Ovary (tissue), 10 donors: ENCODE results near the gene FGF3. TPM values are rescaled to one million over a fixed set of nuclear protein-coding genes. Genes with fewer than 3 reads are reported as not detected.

Source experiments
- DNase-seq, 5 donors: peaks; one replicate each; pipeline ENCODE4 v3.0.0-alpha.2; 2019 to 2020
- H3K27ac ChIP-seq, 2 donors: fragments of 200-600 bp; one replicate each; pipeline versions ENCODE4 v1.5.1 to v1.8.0; 2019 to 2022
- H3K27me3 ChIP-seq: fragments of 200-600 bp; one replicate; pipeline ENCODE4 v1.8.0; 2022
- H3K36me3 ChIP-seq: fragments of 200-600 bp; sonication (generic); one replicate; pipeline ENCODE4 v1.5.1; 2019
- H3K4me1 ChIP-seq: one replicate; pipeline ENCODE4 v1.8.1; 2013; ENCODE audit warnings: mild to moderate bottlenecking, moderate library complexity; ENCODE audit not compliant: insufficient read depth
- H3K4me3 ChIP-seq: fragments of 200-600 bp; sonication (generic); one replicate; pipeline ENCODE4 v1.5.1; 2017
- H3K9me3 ChIP-seq, 2 donors: fragments of 200-600 bp in 1 of 2; sonication (generic) in 1 of 2; one replicate each; pipeline versions ENCODE4 v1.5.1 to v1.8.1; 2013 to 2019; ENCODE audit warnings: mild to moderate bottlenecking in 1 of 2, moderate library complexity in 1 of 2
- EP300 ChIP-seq: sonication (generic); formaldehyde crosslinking; IDR thresholded peaks from one replicate; pipeline ENCODE4 v1.6.1; 2017; ENCODE audit warnings: antibody characterized with exemption
- POLR2A ChIP-seq: fragments of 450-650 bp; IDR thresholded peaks from one replicate; pipeline ENCODE4 v1.6.1; 2017; ENCODE audit warnings: antibody characterized with exemption, mild to moderate bottlenecking, moderate library complexity
- WGBS, 3 donors: extraction: QIAGEN DNeasy Blood & Tissue Kit in 1 of 3; methylation state at CpG; one replicate each; pipeline versions ENCODE4 v1.1.5 to v1.1.7; 2013 to 2017; 5-methylcytosine and 5-hydroxymethylcytosine counted together
- intact Hi-C, 4 donors: fragments of 100-400 bp; cut with DNase I; formaldehyde crosslinking; loops; one replicate each; pipeline versions ENCODE4 v1.11.0 to v1.15.1; 2022 to 2023
- long read RNA-seq, 3 donors: library from polyadenylated mRNA in 2 of 3; unstranded in 2 of 3; transcript quantifications; one replicate each; pipeline ENCODE4 v2.0.0 and lab custom pipeline, GENCODE V29; 2021 to 2026
- polyA plus RNA-seq, 2 donors: library from polyadenylated mRNA; stranded (reverse); fragments of 200-250 nt in 1 of 2; fragments of 350-450 nt in 1 of 2; fragmentation: Illumina TruSeq in 1 of 2; extraction: RNeasy Lipid Tissue Mini Kit (QIAGEN cat#74804) in 1 of 2; gene quantifications; one replicate each; pipeline ENCODE4 v1.2.3, GENCODE V29; 2013 to 2014
- total RNA-seq, 7 donors: library from RNA; depleted of rRNA in 2 of 7; stranded (reverse); fragments of >200 nt in 2 of 7; fragmentation: NEBNext Ultra II Directional in 3 of 7; extraction: Animal tissue kit (Norgen Biotek cat#: 25700) in 3 of 7; gene quantifications; one replicate each; pipeline versions ENCODE4 v1.1.0 to v1.2.4, GENCODE V29; 2016 to 2023
- TF ChIP-seq, protein P1 (sequence below), 3 donors: fragments of 450-650 bp in 2 of 3; fragments of 200-600 bp in 1 of 3; IDR thresholded peaks; one replicate each; pipeline versions ENCODE4 v1.5.1 to v1.8.0; 2016 to 2022; ENCODE audit warnings: antibody characterized with exemption in 3 of 3, mild to moderate bottlenecking in 1 of 3
- donor health status: DM: no; HTN: no; CAD: no; lungs with moderate emphysema.
- donor health status: DM: no; HTN: no; CAD: no.
- donor health status: Bipolar disorder and iron deficiency.
- donor health status: DM: yes; HTN: yes; CAD: no.
- donor health status: DM: no; HTN: no; CAD: no.
- donor health status: DM: yes; HTN: yes; CAD: no.

Gene FGF3
- total RNA-seq = not detected
- not detected for polyA plus RNA-seq
- long read RNA-seq, donor 1 = 0 reads
- long read RNA-seq, donor 2 = 0 reads
- long read RNA-seq, donor 3 = 0 reads

DNA sequence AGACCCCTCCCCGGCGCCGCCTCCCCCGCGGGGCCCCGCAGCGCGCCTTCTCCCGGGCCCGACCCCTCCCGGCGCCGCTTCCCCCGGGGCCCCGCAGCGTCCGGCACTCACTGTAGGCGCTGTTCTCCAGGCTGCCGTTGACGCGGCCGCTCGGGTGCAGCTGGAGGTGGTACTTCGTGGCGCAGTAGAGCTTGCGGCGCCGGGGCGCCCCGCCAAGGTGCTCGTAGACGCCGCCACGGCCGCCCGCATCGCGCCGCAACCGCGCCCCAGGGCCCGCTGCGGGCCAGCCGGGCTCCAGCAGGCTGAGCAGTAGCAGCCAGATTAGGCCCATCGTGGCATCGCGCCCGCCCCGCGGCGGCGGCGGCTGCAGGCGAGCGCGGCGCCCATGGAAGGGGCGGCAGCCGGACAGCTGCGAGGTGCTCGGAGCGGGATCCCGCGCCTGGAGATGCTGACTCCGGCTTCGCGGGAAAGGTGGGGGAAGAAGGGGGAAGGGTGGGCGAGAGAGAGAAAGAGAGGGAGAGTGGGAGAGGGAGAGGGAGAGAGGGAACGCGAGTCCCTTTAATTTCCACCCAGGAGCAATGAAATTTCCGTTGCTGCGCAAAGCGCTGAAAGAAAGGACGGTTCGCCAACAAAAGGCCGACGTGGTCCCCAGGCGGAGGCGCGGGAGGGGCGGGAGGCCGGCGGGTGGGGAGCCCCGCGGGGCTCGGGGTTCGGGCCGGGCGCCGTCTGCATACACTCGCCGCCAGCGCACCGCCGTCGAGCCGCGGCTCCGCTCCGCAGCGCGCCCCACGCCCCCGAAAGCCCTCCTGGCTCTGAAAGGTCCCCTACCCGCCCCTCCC is at the start of gene FGF3:
TSS of gene FGF3 (minus strand) at position 814 of the 839 bp plus-strand sequence. CDS start at position 331, 483 bp downstream.
- Histone ChIP-seq H3K9me3 (no peaks in the 10 kb centered on the region), H3K4me1 (no peaks in the 10 kb centered on the region), H3K27me3 (no peaks in the 10 kb centered on the region), H3K36me3 (no peaks in the 10 kb centered on the region), H3K4me3 (no peak within 1 kb of the TSS), H3K27ac (no peak within 1 kb of the TSS)
- 1% methylated on average over 71 to 105 of the region's 105 CpGs for WGBS, 3 donors
- TF ChIP-seq, protein P1, sequence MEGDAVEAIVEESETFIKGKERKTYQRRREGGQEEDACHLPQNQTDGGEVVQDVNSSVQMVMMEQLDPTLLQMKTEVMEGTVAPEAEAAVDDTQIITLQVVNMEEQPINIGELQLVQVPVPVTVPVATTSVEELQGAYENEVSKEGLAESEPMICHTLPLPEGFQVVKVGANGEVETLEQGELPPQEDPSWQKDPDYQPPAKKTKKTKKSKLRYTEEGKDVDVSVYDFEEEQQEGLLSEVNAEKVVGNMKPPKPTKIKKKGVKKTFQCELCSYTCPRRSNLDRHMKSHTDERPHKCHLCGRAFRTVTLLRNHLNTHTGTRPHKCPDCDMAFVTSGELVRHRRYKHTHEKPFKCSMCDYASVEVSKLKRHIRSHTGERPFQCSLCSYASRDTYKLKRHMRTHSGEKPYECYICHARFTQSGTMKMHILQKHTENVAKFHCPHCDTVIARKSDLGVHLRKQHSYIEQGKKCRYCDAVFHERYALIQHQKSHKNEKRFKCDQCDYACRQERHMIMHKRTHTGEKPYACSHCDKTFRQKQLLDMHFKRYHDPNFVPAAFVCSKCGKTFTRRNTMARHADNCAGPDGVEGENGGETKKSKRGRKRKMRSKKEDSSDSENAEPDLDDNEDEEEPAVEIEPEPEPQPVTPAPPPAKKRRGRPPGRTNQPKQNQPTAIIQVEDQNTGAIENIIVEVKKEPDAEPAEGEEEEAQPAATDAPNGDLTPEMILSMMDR (IDR thresholded peaks at IDR 0.05) = no peak
- no peak for TF ChIP-seq EP300
- no peak for TF ChIP-seq POLR2A
- intact Hi-C loops = no loop called here
- DNase-seq = no peak

DNA sequence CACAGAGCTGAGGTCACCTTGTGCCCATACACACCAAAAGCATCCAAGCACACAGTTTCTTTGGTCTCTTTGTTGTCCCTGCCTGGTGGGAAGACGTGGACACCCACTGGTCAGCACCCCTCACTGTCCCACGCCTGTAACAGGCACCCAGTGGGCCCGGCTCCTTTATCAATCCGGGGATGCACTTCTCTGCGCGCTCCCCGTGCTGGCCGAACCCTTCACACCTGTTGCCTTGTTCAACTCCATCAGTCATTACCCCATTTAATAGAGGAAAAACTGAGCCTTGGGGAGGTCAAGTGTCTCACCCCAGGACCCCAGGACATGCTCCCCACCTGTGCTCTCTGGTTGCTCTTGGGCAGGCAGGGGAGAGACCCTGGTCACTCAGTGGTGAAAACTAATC is 49.7 kb upstream of the FGF3 start:
- no peaks in the 10 kb centered on the region for H3K36me3 ChIP-seq
- no peaks in the 10 kb centered on the region for H3K27me3 ChIP-seq
- H3K9me3 ChIP-seq = no peaks in the 10 kb centered on the region
- H3K27ac ChIP-seq = no peak overlapping the region
- 78 to 87% (median 85%) methylated on average over 8 of the region's 8 CpGs for WGBS, 3 donors
- DNase-seq = no peak
- no peak for TF ChIP-seq EP300
- no peak for TF ChIP-seq POLR2A
- H3K4me1 ChIP-seq = no peaks in the 10 kb centered on the region
- intact Hi-C loops = no loop called here
- H3K4me3 ChIP-seq = no peak overlapping the region

DNA sequence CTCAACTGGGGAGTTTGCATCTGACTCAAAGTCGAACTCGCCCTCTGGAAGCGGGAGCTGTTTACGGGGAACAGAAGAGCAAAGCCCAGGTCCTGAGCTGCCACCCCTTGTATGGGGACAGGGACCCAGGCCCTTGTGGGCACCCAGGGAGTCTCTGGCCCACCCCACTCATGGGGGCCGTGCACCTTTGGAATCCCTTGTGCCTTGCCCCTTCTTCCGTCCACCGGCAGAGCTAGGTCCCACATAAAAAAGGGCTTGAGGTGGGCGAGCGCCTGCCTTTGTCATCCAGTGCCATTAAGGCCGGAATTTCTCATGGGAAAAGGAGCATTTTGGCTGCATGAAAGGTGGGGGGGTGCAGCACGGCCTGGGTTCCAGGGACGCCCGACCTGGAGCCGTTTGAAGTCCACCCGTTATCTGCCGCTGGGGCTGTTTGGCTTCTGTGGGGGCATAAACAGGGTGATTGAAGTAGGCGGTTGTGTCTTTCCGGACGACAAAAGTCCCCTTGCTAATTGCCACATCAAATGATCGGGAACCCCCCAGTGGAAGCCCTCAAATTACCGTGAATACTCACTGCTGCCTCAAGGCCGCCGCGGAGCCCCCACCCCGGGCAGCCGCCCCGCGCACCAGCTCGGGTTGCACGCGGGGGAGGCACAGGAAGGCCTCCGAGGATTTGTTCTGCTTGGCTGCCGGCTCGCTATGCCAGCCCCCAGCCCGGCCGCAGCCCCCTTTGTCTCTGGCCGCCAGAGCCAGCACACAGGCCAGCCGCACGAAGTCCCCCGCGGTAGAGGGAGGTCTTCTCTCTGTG is 49.0 kb upstream of the FGF3 start:
- Histone ChIP-seq H3K27me3 (no peaks in the 10 kb centered on the region), H3K36me3 (no peaks in the 10 kb centered on the region), H3K4me3 (no peak overlapping the region), H3K4me1 (no peaks in the 10 kb centered on the region), H3K9me3 (no peaks in the 10 kb centered on the region), H3K27ac (no peak overlapping the region)
- WGBS, 3 donors = 17 to 26% (median 19%) methylated on average over 41 of the region's 41 CpGs
- TF ChIP-seq EP300 (no peak), POLR2A (no peak)
- TF ChIP-seq, protein P1 (IDR thresholded peaks at IDR 0.05) = no peak
- DNase-seq = no peak
- intact Hi-C loops = no loop called here

DNA sequence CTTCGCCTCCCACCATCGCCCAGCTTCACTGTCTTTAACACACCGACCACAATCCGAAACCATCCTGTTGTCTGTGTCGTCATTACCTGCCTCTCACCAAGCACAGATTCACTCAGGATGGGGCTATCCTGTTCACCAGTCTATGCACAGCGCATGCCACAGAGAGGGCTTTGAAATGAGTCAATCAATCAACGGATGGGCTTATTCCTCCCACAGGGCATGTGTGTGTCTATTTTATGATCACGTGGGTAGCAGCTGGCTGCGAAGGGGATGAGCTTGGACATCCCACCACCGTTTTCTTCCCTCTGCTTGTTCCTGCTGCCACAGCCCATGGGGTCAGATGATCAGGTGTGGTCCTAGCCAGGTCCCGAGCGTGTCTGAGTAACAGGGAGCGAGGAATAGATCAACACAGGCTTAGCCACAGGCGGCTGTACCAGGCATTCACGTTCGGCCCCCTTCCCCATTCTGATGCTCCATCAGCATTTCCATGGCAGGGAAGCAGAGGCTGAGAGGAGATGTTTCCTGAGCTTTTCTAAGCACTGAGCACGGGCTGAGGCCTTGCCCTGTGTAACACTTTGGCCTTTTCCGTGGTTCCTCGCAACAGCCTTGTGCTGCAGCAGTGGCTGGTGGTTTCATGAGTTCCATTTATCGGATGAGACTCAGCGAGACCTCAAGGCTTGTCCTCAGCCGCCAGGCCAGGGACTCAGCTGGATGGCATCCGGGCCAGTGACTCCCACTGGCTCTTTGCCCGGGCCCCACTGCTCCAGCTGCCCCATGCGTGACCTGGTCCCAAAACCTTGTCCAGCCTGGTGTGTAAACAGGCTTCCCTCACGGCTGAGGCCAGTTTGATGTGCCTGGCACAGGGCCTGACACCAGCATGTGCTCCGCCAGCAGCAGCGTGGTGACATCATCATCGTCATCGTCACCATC is 48.1 kb upstream of the FGF3 start:
- 82 to 86% (median 85%) methylated on average over 30 of the region's 30 CpGs for WGBS, 3 donors
- Histone ChIP-seq H3K27me3 (no peaks in the 10 kb centered on the region), H3K4me1 (no peaks in the 10 kb centered on the region), H3K4me3 (no peak overlapping the region), H3K9me3 (no peaks in the 10 kb centered on the region), H3K36me3 (no peaks in the 10 kb centered on the region), H3K27ac (no peak overlapping the region)
- TF ChIP-seq, protein P1 (IDR thresholded peaks at IDR 0.05) = no peak
- no peak for TF ChIP-seq EP300
- no peak for TF ChIP-seq POLR2A
- intact Hi-C loops = no loop called here
- DNase-seq = no peak
